Measurements from ENCODE around the gene CCL18. TPM values are rescaled to one million over a fixed set of nuclear protein-coding genes. Genes with fewer than 3 reads are reported as not detected.
"Not testable (repeated sequence)": the region's sequence is repeated elsewhere in the genome, so short reads cannot be mapped to it uniquely, and the experiment has no call there.

Gene CCL18
- total RNA-seq, 1 donor from 2014 or later = not detected

DNA sequence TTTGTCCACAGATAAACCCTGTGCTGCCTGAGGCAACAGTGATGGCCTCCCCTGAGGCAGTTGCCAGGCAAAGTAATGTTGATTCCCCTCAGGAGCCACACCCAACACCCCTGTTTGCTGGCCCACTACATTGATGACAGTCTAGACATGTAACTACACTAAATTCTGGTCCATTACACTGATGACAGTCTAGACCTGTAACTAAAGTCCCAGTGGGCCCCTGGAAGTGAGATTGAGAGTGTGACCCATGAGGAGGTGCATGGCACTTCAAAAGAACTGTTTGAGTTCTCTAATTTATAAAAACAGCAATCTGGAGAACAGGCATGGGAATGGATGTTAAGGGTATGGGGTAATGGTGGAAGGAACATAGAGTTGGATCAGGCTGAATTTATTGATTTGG, 48.5 kb downstream of the CCL18 start:
- no peak overlapping the region for H3K27ac Mint-ChIP-seq
- no peak overlapping the region for H3K4me3 Mint-ChIP-seq (ENCODE audit: low read depth)
- peaks cover 3% of the 10 kb centered on the region for H3K27me3 Mint-ChIP-seq (ENCODE audit: low read depth)
- H3K36me3 Mint-ChIP-seq (ENCODE audit: low read depth) = no peaks in the 10 kb centered on the region
- intact Hi-C loops (cut with micrococcal nuclease) = no loop called here
- H3K4me1 Mint-ChIP-seq (ENCODE audit: low read depth) = peaks cover 4% of the 10 kb centered on the region
- DNase-seq (ENCODE audit: low spot score) = no peak
- peaks cover 5% of the 10 kb centered on the region for H3K9me3 Mint-ChIP-seq

DNA sequence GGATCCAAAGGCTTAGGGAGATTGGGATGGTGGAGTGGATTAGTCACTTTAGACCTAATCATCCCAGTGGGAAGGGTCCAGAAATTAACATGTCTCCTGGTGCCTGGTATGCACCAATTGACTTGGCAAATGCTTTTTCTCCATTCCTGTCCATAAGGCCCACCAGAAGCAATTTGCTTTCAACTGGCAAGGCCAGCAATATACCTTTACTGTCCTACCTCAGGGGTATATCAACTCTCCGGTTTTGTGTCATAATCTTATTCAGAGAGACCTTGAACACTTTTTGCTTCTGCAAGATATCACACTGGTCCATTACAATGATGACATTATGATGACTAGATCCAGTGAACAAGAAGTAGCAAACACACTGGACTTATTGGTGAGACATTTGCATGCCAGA, 49.1 kb downstream of the CCL18 start:
- intact Hi-C loops (cut with micrococcal nuclease); H3K36me3 Mint-ChIP-seq (ENCODE audit: low read depth); H3K4me3 Mint-ChIP-seq (ENCODE audit: low read depth); DNase-seq (ENCODE audit: low spot score); H3K4me1 Mint-ChIP-seq (ENCODE audit: low read depth); H3K27ac Mint-ChIP-seq; H3K27me3 Mint-ChIP-seq (ENCODE audit: low read depth); H3K9me3 Mint-ChIP-seq: not testable (repeated sequence)

DNA sequence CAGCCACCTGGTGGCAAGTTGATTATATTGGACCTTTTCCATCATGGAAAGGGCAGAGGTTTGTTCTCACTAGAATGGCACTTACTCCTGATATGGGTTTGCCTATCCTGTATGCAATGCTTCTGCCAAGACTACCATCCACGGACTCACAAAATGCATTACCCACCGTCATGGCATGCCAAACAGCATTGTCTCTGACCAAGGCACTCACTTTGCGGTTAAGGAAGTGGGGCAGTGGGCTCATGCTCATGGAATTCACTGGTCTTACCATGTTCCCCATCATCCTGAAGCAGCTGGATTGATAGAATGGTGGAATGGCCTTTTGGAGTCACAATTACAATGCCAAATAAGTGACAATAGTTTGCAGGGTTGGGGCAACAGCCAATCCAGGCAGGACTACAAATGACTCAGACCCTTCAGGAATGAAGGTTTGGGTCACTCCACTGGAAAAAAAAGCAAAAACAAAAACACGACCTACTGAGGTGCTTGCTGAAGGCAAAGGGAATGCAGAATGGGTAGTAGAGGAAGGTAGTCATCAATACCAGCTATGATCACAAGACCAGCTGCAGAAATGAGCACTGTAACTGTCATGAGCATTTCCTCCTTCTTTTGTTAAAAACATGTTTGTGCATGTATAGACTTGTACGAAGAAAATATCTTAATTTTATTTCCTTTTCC, 51.0 kb downstream of the CCL18 start:
- H3K4me3 Mint-ChIP-seq (ENCODE audit: low read depth); DNase-seq (ENCODE audit: low spot score); H3K9me3 Mint-ChIP-seq; H3K27me3 Mint-ChIP-seq (ENCODE audit: low read depth); intact Hi-C loops (cut with micrococcal nuclease); H3K36me3 Mint-ChIP-seq (ENCODE audit: low read depth); H3K27ac Mint-ChIP-seq: not testable (repeated sequence)
- H3K4me1 Mint-ChIP-seq (ENCODE audit: low read depth) = peaks cover 11% of the 10 kb centered on the region

DNA sequence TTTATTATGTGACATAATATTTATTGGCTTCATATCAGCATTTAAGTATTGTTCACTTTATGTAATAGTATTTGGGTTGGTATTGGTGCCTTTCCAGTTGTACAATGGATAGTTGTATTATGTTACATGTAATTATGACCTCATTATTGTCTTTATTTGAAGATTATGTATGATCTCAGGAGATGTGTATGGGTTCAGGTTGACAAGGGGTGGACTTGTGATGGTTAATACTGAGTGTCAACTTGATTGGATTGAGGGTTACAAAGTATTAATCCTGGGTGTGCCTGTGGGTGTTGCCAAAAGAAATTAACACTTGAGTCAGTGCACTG, 51.5 kb downstream of the CCL18 start:
- H3K27me3 Mint-ChIP-seq (ENCODE audit: low read depth); intact Hi-C loops (cut with micrococcal nuclease): not testable (repeated sequence)

DNA sequence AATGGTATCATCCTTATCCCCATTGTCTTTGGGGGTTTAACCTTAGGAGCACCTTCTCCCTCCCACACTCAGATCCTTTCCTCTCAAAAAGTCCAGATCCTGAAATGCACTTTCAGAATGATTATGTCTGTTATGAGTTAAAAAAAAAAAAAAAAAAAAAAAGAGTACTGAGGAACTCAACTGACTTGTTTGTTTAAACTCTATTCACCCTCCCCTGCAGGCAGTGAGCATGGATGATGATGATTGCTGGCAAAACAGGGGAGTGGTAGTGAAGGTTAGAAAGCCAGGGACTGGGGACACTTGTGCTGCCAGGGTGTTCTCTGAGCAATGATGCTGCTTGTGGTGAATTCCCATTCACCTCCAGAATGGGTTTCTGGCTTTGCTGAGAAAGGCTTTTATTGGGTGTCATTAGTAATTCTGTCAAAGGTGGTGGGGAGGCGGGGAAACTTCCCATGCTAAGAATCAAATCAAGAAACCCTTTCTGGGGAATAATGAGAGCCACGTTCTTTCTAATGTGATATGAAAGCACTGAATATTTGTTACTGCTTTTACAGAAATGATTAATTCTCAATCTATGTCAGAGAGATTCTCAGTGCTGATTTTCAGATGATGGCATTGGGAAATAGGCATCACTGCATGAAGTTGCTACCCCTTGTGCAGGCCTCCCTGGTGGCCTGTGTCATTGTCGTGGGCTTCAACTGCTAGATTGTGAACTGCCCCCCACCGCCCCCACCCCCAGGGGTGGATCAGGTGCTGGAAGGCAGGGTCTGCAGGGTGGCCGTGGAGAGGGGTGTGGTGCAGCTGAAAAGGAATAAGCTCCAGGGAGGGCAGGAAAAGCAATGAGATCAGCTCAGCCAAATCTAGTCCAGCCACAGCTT, 53.7 kb downstream of the CCL18 start:
- no peak for DNase-seq (ENCODE audit: low spot score)
- peaks cover 6% of the 10 kb centered on the region for H3K9me3 Mint-ChIP-seq
- no peaks in the 10 kb centered on the region for H3K36me3 Mint-ChIP-seq (ENCODE audit: low read depth)
- H3K4me1 Mint-ChIP-seq (ENCODE audit: low read depth) = peaks cover 11% of the 10 kb centered on the region
- intact Hi-C loops (cut with micrococcal nuclease) = loop anchor here (1.0 kb wide), 2 partner anchors 27 to 45 kb away; partner anchors contain the start of gene CCL3
- H3K4me3 Mint-ChIP-seq (ENCODE audit: low read depth) = no peak overlapping the region
- no peaks in the 10 kb centered on the region for H3K27me3 Mint-ChIP-seq (ENCODE audit: low read depth)
- peak overlapping the region; percentile 44 for H3K27ac Mint-ChIP-seq

More for the DNA sequence above, 51.5 kb downstream of the CCL18 start:
- H3K27ac Mint-ChIP-seq; H3K4me3 Mint-ChIP-seq (ENCODE audit: low read depth); DNase-seq (ENCODE audit: low spot score); H3K36me3 Mint-ChIP-seq (ENCODE audit: low read depth): not testable (repeated sequence)
- peaks cover 11% of the 10 kb centered on the region for H3K4me1 Mint-ChIP-seq (ENCODE audit: low read depth)
- H3K9me3 Mint-ChIP-seq = peaks cover 10% of the 10 kb centered on the region

DNA sequence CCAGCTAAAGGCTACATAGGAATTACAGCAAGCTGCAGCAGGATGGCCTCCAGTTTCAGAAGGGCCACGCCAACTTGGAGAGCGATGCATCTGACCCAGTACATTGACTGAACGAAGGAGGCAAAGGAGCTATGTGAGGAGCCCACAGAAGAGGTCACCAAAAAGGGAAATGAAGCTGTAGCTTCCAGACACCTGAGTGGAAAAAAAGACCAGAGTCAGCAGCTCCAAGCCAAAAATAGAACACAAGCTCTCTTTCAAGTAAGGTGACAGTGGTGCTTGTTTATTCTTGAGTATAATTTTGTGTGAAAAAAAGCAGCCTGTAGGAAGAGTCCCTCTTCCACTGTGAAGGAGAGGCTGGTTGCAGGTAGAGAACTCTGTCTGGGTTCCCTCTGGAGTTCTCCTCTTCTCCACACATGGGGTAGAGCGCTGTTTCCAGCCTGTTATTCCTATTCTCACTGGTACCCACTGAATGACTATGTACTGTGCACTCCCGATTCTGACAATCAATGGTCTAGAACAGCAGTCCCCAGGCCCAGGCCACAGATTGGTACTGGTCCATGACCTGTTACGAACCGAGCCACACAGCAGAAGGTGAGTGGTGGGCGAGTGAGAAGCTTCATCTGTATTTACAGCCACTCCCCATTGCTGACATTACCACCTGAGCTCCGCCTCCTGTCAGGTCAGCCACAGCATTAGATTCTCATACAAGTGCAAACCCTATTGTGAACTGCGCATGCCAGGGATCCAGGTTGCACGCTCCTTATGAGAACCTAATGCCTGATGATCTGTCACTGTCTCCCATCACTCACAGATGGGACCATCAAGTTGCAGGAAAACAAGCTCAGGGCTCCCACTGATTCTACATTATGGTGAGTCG, 54.6 kb downstream of the CCL18 start:
- Mint-ChIP-seq H3K4me1 (ENCODE audit: low read depth) (peaks cover 11% of the 10 kb centered on the region), H3K36me3 (ENCODE audit: low read depth) (no peaks in the 10 kb centered on the region), H3K9me3 (peaks cover 6% of the 10 kb centered on the region), H3K27ac (no peak overlapping the region), H3K27me3 (ENCODE audit: low read depth) (no peaks in the 10 kb centered on the region), H3K4me3 (ENCODE audit: low read depth) (no peak overlapping the region)
- no peak for DNase-seq (ENCODE audit: low spot score)
- intact Hi-C loops (cut with micrococcal nuclease) = loop anchor here (1.0 kb wide), 1 partner anchor 46 kb away; no protein-coding TSS in a partner anchor

DNA sequence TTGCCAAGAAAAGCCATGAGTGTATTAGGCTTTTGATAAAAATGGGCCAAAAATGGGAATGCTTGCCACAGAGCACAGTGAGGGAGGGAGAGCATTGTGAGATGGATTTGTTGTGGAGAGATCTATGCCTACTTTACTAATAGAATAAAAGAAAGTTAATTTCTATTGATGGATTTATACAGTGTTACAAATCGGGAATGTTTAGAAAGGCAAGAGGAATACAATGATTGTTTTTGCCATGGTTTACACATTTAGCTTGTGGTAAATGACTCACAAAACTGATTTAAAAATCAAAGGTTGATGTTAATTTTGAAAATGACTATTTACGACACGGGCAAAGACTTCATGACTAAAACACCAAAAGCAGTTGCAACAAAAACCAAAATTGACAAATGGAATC, 56.1 kb downstream of the CCL18 start:
- Mint-ChIP-seq H3K36me3 (ENCODE audit: low read depth) (no peaks in the 10 kb centered on the region), H3K9me3 (peaks cover 6% of the 10 kb centered on the region), H3K4me1 (ENCODE audit: low read depth) (peaks cover 11% of the 10 kb centered on the region), H3K4me3 (ENCODE audit: low read depth) (no peak overlapping the region), H3K27me3 (ENCODE audit: low read depth) (no peaks in the 10 kb centered on the region), H3K27ac (no peak overlapping the region)
- no peak for DNase-seq (ENCODE audit: low spot score)
- intact Hi-C loops (cut with micrococcal nuclease) = no loop called here

DNA sequence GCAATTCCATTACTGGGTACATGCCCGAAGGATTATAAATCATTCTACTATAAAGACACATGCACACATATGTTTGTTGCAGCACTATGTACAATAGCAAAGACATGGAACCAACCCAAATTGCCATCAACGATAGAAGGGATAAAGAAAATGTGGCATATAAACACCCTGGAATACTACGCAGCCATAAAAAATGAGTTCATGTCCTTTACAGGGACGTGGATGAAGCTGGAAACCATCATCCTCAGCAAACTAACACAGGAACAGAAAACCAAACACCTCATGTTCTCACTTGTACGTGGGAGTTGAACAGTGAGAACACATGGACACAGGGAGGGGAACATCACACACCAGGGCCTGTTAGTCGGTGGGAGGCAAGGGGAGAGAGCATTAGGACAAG, 57.0 kb downstream of the CCL18 start:
- peaks cover 12% of the 10 kb centered on the region for H3K9me3 Mint-ChIP-seq
- peaks cover 11% of the 10 kb centered on the region for H3K4me1 Mint-ChIP-seq (ENCODE audit: low read depth)
- intact Hi-C loops (cut with micrococcal nuclease); DNase-seq (ENCODE audit: low spot score); H3K27me3 Mint-ChIP-seq (ENCODE audit: low read depth); H3K27ac Mint-ChIP-seq; H3K4me3 Mint-ChIP-seq (ENCODE audit: low read depth); H3K36me3 Mint-ChIP-seq (ENCODE audit: low read depth): not testable (repeated sequence)

Other genes with a start within 250 kb of the CCL18 start
- gene HEATR9, start 195.4 kb upstream of the CCL18 start, total RNA-seq = 0.14 and 0.16 TPM in 2 replicates
- 28.1 and 28.9 TPM in 2 replicates for gene CCL5, start 183.9 kb upstream of the CCL18 start, total RNA-seq
- 4.5 and 5.3 TPM in 2 replicates for gene RDM1, start 133.5 kb upstream of the CCL18 start, total RNA-seq
- not detected in 2 replicates for gene LYZL6, start 120.6 kb upstream of the CCL18 start, total RNA-seq
- gene CCL16, start 82.8 kb upstream of the CCL18 start, total RNA-seq = not detected in 2 replicates
- not detected in 2 replicates for gene CCL14, start 77.5 kb upstream of the CCL18 start, total RNA-seq
- gene CCL15, start 62.7 kb upstream of the CCL18 start, total RNA-seq = not detected in 2 replicates
- not detected in 2 replicates for gene CCL23, start 46.3 kb upstream of the CCL18 start, total RNA-seq
- gene CCL3, start 25.9 kb downstream of the CCL18 start, total RNA-seq = 218 and 222 TPM in 2 replicates
- 136 and 150 TPM in 2 replicates for gene CCL4, start 39.6 kb downstream of the CCL18 start, total RNA-seq
- 10.0 and 10.8 TPM in 2 replicates for gene TBC1D3B, start 112.4 kb downstream of the CCL18 start, total RNA-seq
- gene CCL3L1, start 132.5 kb downstream of the CCL18 start, total RNA-seq = 1.6 and 1.8 TPM in 2 replicates
- 1.3 and 1.9 TPM in 2 replicates for gene CCL4L2, start 146.8 kb downstream of the CCL18 start, total RNA-seq
- gene TBC1D3I, start 200.3 kb downstream of the CCL18 start, total RNA-seq = 1.1 and 1.2 TPM in 2 replicates